Erythroblast (primary cell): ENCODE results near the gene GDPD1.

ENCODE experiments used
- GATA1 ChIP-seq: IDR thresholded peaks from 2 replicates; pipeline ENCODE4 v1.6.1; 2011; ENCODE audit warnings: low read depth, mild to moderate bottlenecking, control low read depth, low read length, moderate library complexity
- POLR2A ChIP-seq: IDR thresholded peaks from 2 replicates; pipeline ENCODE4 v1.6.1; 2011; ENCODE audit warnings: mild to moderate bottlenecking, low read length

GRCh38 chr17:59172436-59173004, 47.8 kb upstream of the GDPD1 start:
- TF ChIP-seq POLR2A (no peak), GATA1 (no peak)
